Measurements from ENCODE around the gene CFTR. TPM values are rescaled to one million over a fixed set of nuclear protein-coding genes. Genes with fewer than 3 reads are reported as not detected.

Gene CFTR
- total and polyA plus RNA-seq, 2 donors from 2014 or later, result 2.5 to 12.8 TPM

- FAIRE-seq, result no peak
- no peak for TF ChIP-seq CTCF (IDR thresholded peaks at IDR 0.05; ENCODE audit: borderline replicate concordance, extremely low read depth, insufficient read depth)
- no peak overlapping the region for H3K4me3 ChIP-seq (ENCODE audit: low read length in 3 of 3)
- no peaks in the 10 kb centered on the region for H3K27me3 ChIP-seq (ENCODE audit: control insufficient read depth, insufficient read depth, low read length)
- no peaks in the 10 kb centered on the region for H3K9me3 ChIP-seq (ENCODE audit: control insufficient read depth in 2 of 3, insufficient read depth in 1 of 3, low read length in 3 of 3)
- H3K9ac ChIP-seq (ENCODE audit: low read length in 3 of 3), result no peak overlapping the region
- H3K4me1 ChIP-seq (ENCODE audit: control insufficient read depth in 2 of 3, insufficient read depth in 2 of 3, low read depth in 1 of 3, low read length in 3 of 3), result no peaks in the 10 kb centered on the region
- intact Hi-C loops (cut with DNase I), result no loop called here
- H3K36me3 ChIP-seq (ENCODE audit: control insufficient read depth in 2 of 3, insufficient read depth in 3 of 3, low read length in 3 of 3), result no peaks in the 10 kb centered on the region
- no peak for DNase-seq
- H3K27ac ChIP-seq (ENCODE audit: low read depth in 2 of 2, low read length in 2 of 2), result no peak overlapping the region
These were observed 184.2 kb downstream of the CFTR start for GRCh38 chr7:117664047-117664446.

GRCh38 chr7:117665368-117665767 is 185.5 kb downstream of the CFTR start:
- FAIRE-seq (no peak), DNase-seq (no peak)
- H3K27ac ChIP-seq (ENCODE audit: low read depth in 2 of 2, low read length in 2 of 2), result no peak overlapping the region
- intact Hi-C loops (cut with DNase I), result no loop called here
- no peaks in the 10 kb centered on the region for H3K9me3 ChIP-seq (ENCODE audit: control insufficient read depth in 2 of 3, insufficient read depth in 1 of 3, low read length in 3 of 3)
- no peaks in the 10 kb centered on the region for H3K36me3 ChIP-seq (ENCODE audit: control insufficient read depth in 2 of 3, insufficient read depth in 3 of 3, low read length in 3 of 3)
- no peak overlapping the region for H3K9ac ChIP-seq (ENCODE audit: low read length in 3 of 3)
- no peaks in the 10 kb centered on the region for H3K4me1 ChIP-seq (ENCODE audit: control insufficient read depth in 2 of 3, insufficient read depth in 2 of 3, low read depth in 1 of 3, low read length in 3 of 3)
- H3K27me3 ChIP-seq (ENCODE audit: control insufficient read depth, insufficient read depth, low read length), result no peaks in the 10 kb centered on the region
- no peak for TF ChIP-seq CTCF (IDR thresholded peaks at IDR 0.05; ENCODE audit: borderline replicate concordance, extremely low read depth, insufficient read depth)
- H3K4me3 ChIP-seq (ENCODE audit: low read length in 3 of 3), result no peak overlapping the region

GRCh38 chr7:117666031-117666430 is 186.2 kb downstream of the CFTR start:
- FAIRE-seq, result no peak

More at GRCh38 chr7:117666031-117666430, 186.2 kb downstream of the CFTR start:
- Histone ChIP-seq H3K27me3 (ENCODE audit: control insufficient read depth, insufficient read depth, low read length) (no peaks in the 10 kb centered on the region), H3K9ac (ENCODE audit: low read length in 3 of 3) (no peak overlapping the region), H3K4me3 (ENCODE audit: low read length in 3 of 3) (no peak overlapping the region), H3K9me3 (ENCODE audit: control insufficient read depth in 2 of 3, insufficient read depth in 1 of 3, low read length in 3 of 3) (no peaks in the 10 kb centered on the region), H3K4me1 (ENCODE audit: control insufficient read depth in 2 of 3, insufficient read depth in 2 of 3, low read depth in 1 of 3, low read length in 3 of 3) (no peaks in the 10 kb centered on the region), H3K36me3 (ENCODE audit: control insufficient read depth in 2 of 3, insufficient read depth in 3 of 3, low read length in 3 of 3) (no peaks in the 10 kb centered on the region), H3K27ac (ENCODE audit: low read depth in 2 of 2, low read length in 2 of 2) (no peak overlapping the region)
- DNase-seq, result no peak
- intact Hi-C loops (cut with DNase I), result no loop called here
- no peak for TF ChIP-seq CTCF (IDR thresholded peaks at IDR 0.05; ENCODE audit: borderline replicate concordance, extremely low read depth, insufficient read depth)

Measured in kidney (tissue), 14 donors.